SHP77 treated with DMSO at 0.1 percent for 48 hours (cell line): ENCODE data around the gene FAT2.

Experiments used
- DNase-seq: peaks from one replicate; lab custom pipeline; 2025; lab: John Stamatoyannopoulos, UW

Gene FAT2

DNA sequence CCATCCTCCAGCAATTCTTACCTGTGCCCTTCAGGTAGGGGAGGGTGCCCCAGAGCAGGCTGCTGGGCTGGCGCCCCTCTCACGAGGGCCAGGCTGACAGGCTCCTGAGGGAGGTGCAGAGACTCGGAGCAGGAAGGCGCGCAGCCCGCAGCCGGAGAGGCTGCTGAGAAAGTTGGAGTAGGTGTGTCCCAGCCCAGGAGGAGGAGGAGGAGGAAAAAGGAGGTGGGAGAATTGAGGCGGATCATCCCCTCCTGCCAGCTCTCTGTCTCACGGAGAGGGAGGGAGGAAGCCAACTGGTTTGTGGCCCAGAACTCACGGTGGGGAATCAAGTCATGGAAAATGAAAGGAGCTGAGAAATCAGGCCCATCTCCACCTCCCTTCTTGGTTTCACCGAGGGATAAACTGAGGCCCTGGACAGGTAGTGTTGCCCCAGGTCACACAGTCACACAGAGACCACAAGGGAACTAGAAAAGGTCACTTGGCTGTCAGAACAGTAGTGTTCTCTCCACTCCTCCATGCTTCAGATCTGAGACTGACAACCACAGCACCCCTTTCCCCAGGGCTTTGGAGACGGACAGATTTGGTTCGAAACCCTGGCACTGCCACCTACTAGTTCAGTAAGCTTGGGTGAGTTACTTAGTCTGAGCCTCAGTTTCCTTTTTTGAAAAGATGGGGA lies at the start of gene FAT2:
Gene FAT2, minus strand, starts transcription at position 188 of the 676 bp plus-strand sequence. CDS start 22,400 bp downstream, outside the sequence.
- no peak for DNase-seq

GRCh38 chr5:151638619-151639018 lies 47.5 kb upstream of the FAT2 start:
- no peak for DNase-seq

DNA sequence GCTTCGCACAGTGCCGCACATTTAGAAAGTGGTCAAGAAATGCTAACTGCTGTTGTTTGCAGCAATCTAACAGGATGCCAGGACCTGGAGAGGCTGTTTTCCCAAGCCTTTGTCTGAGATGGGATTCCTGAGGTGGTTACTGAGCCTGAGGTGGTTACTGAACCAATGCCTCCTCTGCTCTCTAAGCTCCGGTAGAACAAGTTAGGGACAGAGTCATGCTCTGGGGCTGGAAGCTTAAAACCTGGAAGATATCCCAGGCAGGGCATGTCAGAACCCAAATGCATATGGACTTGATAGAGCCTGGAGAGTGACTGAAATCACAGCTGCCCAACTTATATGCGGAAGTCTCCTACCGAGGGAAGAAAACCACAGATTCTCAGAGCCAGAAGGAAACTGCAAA lies 46.5 kb upstream of the FAT2 start:
- DNase-seq: no peak

DNA sequence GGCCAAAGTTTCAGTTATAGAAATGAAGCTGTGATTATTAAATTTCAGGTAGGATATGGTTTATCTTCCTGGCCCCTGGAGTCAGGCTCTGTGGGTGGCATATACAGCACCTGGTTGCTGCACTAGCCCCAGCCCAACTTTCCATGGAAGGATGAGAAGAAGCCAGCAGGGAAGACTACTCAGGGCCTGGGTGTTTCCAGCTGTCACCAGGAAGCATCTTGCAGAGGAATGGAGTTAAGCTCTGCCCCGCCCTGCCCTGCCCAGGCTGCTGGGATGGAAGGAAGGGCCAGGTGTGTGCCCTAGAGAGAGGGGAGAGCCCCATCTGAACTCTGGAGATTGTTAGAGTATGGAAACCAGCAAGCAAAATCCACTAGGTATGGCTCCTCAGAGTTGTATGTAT lies 42.8 kb upstream of the FAT2 start:
- no peak for DNase-seq

DNA sequence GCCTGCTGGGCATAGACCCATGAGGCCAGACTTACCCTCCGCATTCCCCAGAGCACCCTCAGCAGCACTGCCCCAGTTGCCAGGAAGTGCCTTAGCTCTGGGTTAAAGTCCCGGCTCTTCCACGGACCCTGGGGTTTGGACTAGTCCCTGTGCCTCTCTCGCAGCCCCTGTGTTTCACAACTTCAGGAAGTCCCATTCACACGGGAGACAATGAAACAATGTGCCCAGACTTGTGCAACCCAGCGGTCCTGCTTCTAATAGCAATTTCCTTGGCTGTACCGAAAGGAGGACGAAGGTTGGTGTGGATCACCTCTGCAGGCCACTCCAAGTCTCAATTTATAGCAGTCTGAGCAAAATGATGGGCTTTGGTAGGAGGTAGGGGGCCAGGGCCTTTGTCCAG lies 41.8 kb upstream of the FAT2 start:
- no peak for DNase-seq

GRCh38 chr5:151632524-151632923 lies 41.4 kb upstream of the FAT2 start:
- no peak for DNase-seq

GRCh38 chr5:151631941-151632340 lies 40.8 kb upstream of the FAT2 start:
- no peak for DNase-seq

GRCh38 chr5:151630088-151630487 lies 39.0 kb upstream of the FAT2 start:
- no peak for DNase-seq

DNA sequence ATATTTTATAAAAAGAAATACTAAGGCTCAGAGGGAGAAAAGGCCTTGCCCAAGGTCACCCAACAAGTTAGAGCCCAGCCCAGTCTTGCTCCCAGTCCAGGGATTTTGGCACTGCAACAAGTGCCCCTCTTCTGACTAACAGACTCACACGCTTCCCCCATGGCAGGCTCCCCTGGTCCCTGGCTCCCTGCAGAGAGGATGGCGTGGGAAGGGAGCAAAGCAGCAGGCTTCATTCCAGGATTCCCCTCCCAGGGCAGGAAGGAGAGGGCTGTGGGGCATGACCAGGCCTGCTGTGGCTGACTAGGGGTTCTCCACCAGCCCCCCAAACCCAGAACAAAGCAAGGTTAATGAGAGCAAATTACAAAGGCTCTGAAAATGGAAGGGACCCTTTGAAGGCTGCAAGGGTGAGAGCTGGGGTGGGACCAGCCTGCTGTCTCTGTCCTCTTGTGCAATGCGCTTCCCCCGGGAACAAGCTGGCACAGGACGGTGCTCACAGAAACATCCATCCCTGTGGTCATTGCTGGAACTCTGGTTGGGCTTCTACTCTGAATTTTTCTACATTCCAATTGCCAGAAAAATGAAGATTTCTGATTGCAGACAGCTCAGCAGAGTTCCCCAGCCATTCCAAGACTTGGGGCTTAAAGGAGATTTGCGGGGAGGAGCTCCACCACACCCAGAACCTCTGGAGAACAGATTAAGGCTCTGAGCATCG lies 37.1 kb upstream of the FAT2 start:
- no peak for DNase-seq

DNA sequence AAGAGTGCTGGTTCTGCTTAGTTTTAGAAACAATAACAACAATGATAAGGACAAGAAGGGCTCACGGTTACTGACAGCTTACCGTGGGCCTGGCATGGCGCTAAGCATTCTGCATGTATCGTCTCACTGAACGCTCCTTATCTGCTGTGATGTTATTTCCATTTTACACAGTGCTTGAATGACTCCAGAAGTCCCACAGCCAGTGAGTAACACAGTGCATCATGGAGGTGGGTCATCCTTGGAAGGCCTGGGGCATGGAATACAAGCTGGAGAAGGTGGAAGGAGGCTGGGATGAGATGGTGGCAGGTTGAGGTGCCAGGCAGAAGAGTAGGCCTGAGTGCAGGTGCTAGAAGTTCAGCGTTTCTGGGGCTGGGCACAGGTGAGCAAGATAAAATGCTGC lies 36.5 kb upstream of the FAT2 start:
- no peak for DNase-seq

GRCh38 chr5:151625285-151625684 lies 34.2 kb upstream of the FAT2 start:
- no peak for DNase-seq

- DNase-seq: no peak
Observed at GRCh38 chr5:151624476-151624875, 33.3 kb upstream of the FAT2 start.

DNA sequence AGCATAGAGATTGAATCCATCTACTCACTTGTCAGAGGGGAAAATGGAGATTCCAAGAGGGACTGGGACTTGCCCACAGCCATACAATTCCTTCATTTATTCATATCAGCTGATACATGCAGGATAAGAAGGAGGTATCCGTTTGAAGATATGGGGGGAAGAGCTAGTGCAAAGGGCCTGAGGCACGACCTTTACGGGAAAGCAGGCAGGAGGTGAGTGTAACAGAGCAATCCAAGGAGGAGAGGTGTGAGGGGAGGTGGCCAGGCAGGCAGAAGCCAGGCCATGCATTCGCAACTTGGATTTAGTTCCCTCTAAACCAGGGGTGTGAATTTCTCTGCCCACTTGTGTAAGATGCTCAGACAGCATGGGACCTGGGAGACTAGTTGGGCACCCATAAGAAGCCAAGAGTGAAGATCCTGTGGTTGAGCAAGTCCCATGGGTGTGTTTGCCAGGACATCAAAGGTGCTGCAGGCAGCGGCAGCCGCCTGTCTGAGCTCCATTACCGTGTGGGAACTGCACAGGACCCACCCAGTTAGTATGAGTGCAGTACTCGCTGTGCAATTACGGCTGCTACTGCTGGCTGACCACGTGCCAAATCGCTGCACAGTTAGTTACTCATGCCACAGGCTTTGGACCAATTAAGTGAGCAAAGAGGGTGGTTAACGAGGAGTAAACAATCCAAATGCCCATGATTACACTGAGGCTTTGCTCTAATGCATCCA lies 31.4 kb upstream of the FAT2 start:
- no peak for DNase-seq

GRCh38 chr5:151620461-151620840 lies 29.3 kb upstream of the FAT2 start:
- no peak for DNase-seq

DNA sequence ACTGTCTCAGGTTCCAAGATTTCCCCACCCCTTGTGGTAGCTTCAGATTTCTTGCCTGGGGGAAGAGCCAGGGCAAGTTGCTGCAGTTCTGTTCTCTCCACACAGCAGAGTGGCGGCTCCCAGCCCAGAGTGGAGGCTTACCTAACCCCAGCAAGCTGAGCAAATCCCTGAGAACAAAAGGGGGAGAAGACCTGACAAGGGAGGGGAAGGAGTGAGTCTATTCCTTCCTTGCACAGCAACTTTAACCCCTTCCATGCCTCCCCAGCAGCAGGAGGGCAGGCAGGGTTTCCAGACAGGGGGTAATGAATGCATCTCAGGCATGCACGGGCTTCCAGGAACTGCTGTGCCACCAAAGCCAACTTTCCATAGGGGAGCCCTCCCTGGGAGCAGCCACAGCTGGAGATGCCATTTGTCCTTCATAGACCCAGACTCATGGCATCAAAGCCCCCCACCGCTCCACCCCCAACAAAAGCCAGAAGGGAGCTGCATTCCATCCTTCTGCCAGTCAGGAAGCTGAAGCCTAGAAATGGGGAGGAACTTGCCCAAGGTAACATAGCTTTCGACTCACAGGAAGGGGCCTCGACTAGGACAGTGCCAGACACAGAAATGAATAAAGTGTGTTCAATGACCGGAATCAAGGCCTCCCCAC lies 28.8 kb upstream of the FAT2 start:
- no peak for DNase-seq

- DNase-seq: no peak
Observed at GRCh38 chr5:151618907-151619306, 27.8 kb upstream of the FAT2 start.

DNA sequence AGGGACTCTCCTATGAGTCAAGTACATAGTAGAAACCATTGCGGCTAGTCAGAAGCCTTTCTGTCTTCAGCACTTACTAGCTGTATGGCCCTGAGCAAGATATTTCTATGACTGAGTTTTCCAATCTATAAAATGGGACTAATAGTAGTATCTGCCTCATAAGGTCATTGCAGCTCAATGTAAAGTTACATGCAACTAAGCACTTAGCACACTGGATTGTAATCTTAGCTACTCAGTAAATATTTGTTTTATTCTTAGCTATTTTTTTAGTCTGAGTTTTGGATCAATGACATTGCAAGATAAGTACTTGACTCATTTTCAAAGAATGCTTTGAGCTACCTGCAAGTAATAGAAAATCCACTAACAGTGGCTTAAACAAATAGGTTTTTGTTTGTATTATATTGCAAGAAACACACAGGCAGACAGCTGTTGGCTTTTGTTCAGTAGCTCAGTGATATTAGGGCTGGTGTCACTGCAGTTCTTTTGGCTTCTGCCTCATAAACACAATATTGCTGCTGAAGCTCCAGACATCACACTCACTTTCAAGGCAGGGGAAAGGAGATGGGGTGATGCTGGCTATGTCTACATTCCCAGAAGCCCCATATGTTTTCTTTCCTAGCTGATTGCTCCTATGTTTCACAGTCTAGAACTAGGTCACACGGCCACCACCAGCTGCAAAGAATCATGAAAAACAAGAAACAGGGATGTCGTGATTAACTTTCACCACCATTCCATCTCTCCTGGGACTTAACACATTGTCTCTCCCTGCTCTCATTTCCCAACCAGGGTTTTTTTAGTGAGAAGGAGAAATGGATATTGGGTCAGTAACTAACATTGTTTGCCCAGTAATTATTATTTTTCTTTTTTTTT lies 26.9 kb upstream of the FAT2 start:
- no peak for DNase-seq

DNA sequence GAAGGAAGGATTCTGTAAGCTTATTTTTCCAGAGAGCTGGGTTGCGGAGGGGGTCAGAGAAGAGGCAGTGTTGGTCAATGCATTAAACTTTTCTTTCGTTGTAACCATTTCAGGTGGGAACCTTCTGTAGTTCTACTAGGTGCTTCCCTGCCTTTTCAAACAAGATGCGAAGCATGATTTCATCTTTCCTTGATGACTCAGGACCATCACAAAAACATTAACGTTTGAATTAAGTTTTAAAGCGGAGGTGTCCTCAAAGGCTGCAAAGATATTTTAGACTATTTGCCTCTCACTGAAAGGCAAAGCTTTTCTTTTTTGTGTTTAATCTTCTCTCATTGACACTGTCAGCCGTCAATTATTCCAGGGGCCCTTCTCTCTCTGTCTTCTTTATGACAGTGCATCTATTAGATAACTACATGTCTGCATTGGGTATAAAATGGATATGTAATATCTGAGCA lies 26.3 kb upstream of the FAT2 start:
- no peak for DNase-seq

- no peak for DNase-seq
Observed at GRCh38 chr5:151615431-151615830, 24.3 kb upstream of the FAT2 start.

DNA sequence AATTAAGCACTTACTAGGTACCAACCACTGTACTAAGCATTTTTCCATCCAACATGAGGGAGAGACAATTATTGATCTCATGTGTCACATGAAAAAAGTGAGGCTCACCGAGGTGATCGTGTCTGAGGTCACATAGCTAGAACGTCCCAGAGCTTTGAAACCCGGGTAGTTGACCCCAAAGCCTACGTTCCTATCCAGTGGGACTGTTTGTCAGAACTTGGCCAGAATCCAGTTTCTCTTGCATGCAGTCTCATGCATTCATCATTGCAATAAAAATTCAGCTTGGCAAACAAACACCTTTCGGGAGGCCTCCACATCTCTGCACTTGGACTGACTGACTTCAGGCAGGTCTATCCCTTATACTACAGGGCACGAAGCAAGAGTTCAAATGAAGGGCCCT lies 23.4 kb upstream of the FAT2 start:
- DNase-seq: no peak

DNA sequence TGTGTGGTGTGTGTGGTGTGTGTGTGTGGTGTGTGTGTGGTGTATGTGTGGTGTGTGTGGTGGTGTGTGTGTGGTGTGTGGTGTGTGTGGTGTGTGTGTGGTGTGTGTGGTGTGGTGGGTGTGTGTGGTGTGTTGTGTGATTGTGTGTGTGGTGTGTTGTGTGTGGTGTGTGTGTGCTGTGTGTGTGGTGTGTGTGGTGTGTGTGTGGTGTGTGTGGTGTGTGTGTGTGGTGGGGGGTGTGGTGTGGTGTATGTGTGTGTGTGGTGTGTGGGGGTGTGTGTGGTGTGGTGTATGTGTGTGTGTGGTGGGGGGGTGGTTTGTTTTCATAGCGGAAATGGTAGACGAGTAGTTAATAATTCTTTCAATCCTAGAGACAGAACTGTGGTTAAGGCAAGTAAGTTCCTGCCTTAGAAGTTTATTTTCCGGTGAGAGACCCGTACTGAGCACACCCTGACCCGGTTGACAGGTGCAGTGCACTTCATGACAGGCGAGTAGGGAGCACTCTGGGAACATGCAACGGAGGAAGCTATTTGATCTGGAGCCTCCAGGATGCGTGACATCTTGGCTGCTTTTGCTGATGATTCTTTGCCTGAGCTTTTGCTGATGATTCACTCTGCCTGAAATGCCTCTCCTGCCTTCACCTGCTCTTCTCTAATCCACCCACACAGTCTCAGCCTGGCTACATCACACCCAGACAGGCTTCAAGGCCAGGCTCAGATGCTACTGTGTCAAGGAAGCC lies 21.7 kb upstream of the FAT2 start:
- DNase-seq: no peak
